ENCODE measurements around the gene CAMK2A. TPM values are rescaled to one million over a fixed set of nuclear protein-coding genes. Genes with fewer than 3 reads are reported as not detected.

CAMK2A gene
- total and polyA plus RNA-seq, 2 experiments from 2014 or later: 0.18 TPM; not detected in 1

DNA sequence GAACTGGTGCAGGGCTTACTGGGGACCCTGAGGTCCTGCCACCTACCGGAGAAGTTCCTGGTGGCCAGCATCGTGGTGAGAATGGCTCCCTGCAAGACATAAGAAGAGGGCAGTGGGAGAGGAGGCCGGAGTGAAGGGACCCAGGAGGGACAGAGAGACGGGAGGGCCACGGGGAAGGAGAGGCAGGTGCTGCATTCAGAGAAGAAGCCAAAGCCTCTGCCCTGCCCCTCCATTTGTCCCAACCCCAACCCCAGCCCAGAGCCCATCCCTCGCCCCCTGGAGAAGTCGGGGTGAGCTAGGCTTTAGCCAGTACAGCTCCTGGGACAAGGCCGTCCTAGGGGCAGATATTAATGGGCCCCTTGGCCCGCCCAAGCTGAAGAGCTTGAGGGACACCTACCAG, 41.8 kb downstream of the CAMK2A start:
- Mint-ChIP-seq H3K9me3 (no peaks in the 10 kb centered on the region), H3K27me3 (ENCODE audit: insufficient read depth, low read depth, poor library complexity) (peaks cover 6% of the 10 kb centered on the region)
- no peaks in the 10 kb centered on the region for H3K27me3 ChIP-seq (ENCODE audit: insufficient read depth)

More for the DNA sequence above, 41.8 kb downstream of the CAMK2A start:
- ATAC-seq (no peak), DNase-seq (ENCODE audit: low spot score) (no peak)
- Histone ChIP-seq H3K4me2 (no peak overlapping the region), H4K20me1 (replicated peaks; ENCODE audit: insufficient read depth) (no peaks in the 10 kb centered on the region), H2AFZ (no peak overlapping the region), H3K27ac (ENCODE audit: low read depth) (no peak overlapping the region), H3F3A (replicated peaks; ENCODE audit: low read depth) (no peaks in the 10 kb centered on the region), H3K36me3 (ENCODE audit: insufficient read depth) (no peaks in the 10 kb centered on the region), H3K79me2 (replicated peaks; ENCODE audit: insufficient read depth) (no peaks in the 10 kb centered on the region), H3K4me3 (no peak overlapping the region), H3K9me2 (ENCODE audit: insufficient read depth) (no peaks in the 10 kb centered on the region), H3K4me1 (ENCODE audit: insufficient read depth) (no peaks in the 10 kb centered on the region)
- Mint-ChIP-seq H3K36me3 (ENCODE audit: low read depth) (no peaks in the 10 kb centered on the region), H3K4me1 (no peaks in the 10 kb centered on the region), H3K4me3 (no peak overlapping the region), H3K27ac (no peak overlapping the region)
- TF ChIP-seq, protein P1, sequence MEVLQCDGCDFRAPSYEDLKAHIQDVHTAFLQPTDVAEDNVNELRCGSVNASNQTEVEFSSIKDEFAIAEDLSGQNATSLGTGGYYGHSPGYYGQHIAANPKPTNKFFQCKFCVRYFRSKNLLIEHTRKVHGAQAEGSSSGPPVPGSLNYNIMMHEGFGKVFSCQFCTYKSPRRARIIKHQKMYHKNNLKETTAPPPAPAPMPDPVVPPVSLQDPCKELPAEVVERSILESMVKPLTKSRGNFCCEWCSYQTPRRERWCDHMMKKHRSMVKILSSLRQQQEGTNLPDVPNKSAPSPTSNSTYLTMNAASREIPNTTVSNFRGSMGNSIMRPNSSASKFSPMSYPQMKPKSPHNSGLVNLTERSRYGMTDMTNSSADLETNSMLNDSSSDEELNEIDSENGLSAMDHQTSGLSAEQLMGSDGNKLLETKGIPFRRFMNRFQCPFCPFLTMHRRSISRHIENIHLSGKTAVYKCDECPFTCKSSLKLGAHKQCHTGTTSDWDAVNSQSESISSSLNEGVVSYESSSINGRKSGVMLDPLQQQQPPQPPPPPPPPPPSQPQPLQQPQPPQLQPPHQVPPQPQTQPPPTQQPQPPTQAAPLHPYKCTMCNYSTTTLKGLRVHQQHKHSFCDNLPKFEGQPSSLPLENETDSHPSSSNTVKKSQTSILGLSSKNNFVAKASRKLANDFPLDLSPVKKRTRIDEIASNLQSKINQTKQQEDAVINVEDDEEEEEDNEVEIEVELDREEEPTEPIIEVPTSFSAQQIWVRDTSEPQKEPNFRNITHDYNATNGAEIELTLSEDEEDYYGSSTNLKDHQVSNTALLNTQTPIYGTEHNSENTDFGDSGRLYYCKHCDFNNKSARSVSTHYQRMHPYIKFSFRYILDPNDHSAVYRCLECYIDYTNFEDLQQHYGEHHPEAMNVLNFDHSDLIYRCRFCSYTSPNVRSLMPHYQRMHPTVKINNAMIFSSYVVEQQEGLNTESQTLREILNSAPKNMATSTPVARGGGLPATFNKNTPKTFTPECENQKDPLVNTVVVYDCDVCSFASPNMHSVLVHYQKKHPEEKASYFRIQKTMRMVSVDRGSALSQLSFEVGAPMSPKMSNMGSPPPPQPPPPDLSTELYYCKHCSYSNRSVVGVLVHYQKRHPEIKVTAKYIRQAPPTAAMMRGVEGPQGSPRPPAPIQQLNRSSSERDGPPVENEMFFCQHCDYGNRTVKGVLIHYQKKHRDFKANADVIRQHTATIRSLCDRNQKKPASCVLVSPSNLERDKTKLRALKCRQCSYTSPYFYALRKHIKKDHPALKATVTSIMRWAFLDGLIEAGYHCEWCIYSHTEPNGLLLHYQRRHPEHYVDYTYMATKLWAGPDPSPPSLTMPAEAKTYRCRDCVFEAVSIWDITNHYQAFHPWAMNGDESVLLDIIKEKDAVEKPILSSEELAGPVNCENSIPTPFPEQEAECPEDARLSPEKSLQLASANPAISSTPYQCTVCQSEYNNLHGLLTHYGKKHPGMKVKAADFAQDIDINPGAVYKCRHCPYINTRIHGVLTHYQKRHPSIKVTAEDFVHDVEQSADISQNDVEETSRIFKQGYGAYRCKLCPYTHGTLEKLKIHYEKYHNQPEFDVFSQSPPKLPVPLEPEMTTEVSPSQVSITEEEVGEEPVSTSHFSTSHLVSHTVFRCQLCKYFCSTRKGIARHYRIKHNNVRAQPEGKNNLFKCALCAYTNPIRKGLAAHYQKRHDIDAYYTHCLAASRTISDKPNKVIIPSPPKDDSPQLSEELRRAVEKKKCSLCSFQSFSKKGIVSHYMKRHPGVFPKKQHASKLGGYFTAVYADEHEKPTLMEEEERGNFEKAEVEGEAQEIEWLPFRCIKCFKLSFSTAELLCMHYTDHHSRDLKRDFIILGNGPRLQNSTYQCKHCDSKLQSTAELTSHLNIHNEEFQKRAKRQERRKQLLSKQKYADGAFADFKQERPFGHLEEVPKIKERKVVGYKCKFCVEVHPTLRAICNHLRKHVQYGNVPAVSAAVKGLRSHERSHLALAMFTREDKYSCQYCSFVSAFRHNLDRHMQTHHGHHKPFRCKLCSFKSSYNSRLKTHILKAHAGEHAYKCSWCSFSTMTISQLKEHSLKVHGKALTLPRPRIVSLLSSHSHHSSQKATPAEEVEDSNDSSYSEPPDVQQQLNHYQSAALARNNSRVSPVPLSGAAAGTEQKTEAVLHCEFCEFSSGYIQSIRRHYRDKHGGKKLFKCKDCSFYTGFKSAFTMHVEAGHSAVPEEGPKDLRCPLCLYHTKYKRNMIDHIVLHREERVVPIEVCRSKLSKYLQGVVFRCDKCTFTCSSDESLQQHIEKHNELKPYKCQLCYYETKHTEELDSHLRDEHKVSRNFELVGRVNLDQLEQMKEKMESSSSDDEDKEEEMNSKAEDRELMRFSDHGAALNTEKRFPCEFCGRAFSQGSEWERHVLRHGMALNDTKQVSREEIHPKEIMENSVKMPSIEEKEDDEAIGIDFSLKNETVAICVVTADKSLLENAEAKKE (CRISPR knock-in tag; IDR thresholded peaks at IDR 0.05): no peak
- TF ChIP-seq JUNB (IDR thresholded peaks at IDR 0.05; ENCODE audit: unreplicated experiment) (no peak), ZNF331 (CRISPR knock-in tag; IDR thresholded peaks at IDR 0.05; ENCODE audit: low read depth) (no peak), POLR2AphosphoS5 (IDR thresholded peaks at IDR 0.05; ENCODE audit: low read depth) (no peak), STAT1 (IDR thresholded peaks at IDR 0.05; ENCODE audit: unreplicated experiment) (no peak), CREB1 (CRISPR knock-in tag; IDR thresholded peaks at IDR 0.05; ENCODE audit: low read depth) (no peak), ZNF114 (CRISPR knock-in tag; IDR thresholded peaks at IDR 0.05) (no peak), NANOG (IDR thresholded peaks at IDR 0.05; ENCODE audit: borderline replicate concordance) (no peak), EZH2 (IDR thresholded peaks at IDR 0.05; ENCODE audit: low read depth, unreplicated experiment) (no peak), EZH2phosphoT487 (IDR thresholded peaks at IDR 0.05; ENCODE audit: unreplicated experiment) (no peak)
- TF ChIP-seq, protein P2, sequence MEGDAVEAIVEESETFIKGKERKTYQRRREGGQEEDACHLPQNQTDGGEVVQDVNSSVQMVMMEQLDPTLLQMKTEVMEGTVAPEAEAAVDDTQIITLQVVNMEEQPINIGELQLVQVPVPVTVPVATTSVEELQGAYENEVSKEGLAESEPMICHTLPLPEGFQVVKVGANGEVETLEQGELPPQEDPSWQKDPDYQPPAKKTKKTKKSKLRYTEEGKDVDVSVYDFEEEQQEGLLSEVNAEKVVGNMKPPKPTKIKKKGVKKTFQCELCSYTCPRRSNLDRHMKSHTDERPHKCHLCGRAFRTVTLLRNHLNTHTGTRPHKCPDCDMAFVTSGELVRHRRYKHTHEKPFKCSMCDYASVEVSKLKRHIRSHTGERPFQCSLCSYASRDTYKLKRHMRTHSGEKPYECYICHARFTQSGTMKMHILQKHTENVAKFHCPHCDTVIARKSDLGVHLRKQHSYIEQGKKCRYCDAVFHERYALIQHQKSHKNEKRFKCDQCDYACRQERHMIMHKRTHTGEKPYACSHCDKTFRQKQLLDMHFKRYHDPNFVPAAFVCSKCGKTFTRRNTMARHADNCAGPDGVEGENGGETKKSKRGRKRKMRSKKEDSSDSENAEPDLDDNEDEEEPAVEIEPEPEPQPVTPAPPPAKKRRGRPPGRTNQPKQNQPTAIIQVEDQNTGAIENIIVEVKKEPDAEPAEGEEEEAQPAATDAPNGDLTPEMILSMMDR (conservative IDR thresholded peaks at IDR 0.05; ENCODE audit: low read depth in 2 of 2): no peak
- TF ChIP-seq, protein P3, sequence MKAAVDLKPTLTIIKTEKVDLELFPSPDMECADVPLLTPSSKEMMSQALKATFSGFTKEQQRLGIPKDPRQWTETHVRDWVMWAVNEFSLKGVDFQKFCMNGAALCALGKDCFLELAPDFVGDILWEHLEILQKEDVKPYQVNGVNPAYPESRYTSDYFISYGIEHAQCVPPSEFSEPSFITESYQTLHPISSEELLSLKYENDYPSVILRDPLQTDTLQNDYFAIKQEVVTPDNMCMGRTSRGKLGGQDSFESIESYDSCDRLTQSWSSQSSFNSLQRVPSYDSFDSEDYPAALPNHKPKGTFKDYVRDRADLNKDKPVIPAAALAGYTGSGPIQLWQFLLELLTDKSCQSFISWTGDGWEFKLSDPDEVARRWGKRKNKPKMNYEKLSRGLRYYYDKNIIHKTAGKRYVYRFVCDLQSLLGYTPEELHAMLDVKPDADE (IDR thresholded peaks at IDR 0.05): no peak
- TF ChIP-seq, protein P4, sequence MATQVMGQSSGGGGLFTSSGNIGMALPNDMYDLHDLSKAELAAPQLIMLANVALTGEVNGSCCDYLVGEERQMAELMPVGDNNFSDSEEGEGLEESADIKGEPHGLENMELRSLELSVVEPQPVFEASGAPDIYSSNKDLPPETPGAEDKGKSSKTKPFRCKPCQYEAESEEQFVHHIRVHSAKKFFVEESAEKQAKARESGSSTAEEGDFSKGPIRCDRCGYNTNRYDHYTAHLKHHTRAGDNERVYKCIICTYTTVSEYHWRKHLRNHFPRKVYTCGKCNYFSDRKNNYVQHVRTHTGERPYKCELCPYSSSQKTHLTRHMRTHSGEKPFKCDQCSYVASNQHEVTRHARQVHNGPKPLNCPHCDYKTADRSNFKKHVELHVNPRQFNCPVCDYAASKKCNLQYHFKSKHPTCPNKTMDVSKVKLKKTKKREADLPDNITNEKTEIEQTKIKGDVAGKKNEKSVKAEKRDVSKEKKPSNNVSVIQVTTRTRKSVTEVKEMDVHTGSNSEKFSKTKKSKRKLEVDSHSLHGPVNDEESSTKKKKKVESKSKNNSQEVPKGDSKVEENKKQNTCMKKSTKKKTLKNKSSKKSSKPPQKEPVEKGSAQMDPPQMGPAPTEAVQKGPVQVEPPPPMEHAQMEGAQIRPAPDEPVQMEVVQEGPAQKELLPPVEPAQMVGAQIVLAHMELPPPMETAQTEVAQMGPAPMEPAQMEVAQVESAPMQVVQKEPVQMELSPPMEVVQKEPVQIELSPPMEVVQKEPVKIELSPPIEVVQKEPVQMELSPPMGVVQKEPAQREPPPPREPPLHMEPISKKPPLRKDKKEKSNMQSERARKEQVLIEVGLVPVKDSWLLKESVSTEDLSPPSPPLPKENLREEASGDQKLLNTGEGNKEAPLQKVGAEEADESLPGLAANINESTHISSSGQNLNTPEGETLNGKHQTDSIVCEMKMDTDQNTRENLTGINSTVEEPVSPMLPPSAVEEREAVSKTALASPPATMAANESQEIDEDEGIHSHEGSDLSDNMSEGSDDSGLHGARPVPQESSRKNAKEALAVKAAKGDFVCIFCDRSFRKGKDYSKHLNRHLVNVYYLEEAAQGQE (IDR thresholded peaks at IDR 0.05; ENCODE audit: unreplicated experiment): no peak
